IMR-90 (cell line): ENCODE data around the gene AOX1. TPM values are rescaled to one million over a fixed set of nuclear protein-coding genes. Genes with fewer than 3 reads are reported as not detected.

Source experiments
- ATAC-seq: fragments of 200-7000 bp; cut with Tn5 transposase; 2 replicates; pipeline ENCODE4 v1.9.1; 2020; ENCODE audit warnings: low read depth, mild to moderate bottlenecking, moderate library complexity
- BruUV-seq: library from RNA; stranded (reverse); fragments of 400-500 nt; replicated peaks from 2 replicates; lab custom pipeline; 2021; lab: Mats Ljungman, UMichigan
- CTCF ChIA-PET: fragments of 300-600 bp; formaldehyde crosslinking; extraction: SDS; loops from one replicate; lab custom pipeline; 2021; ENCODE audit warnings: antibody characterized with exemption; lab: Yijun Ruan, JAX
- POLR2A ChIA-PET: fragments of 300-600 bp; sonication (Branson Sonifier 250); formaldehyde crosslinking; loops from one replicate; lab custom pipeline; 2022; ENCODE audit warnings: antibody characterized with exemption; ENCODE audit not compliant: unreplicated experiment; lab: Charles Lee
- DNase-seq: peaks from one replicate; pipeline ENCODE4 v3.0.0; 2013
- H2AFZ ChIP-seq: replicated peaks from 2 replicates; pipeline ENCODE3; 2013; ENCODE audit warnings: low read length, mild to moderate bottlenecking; ENCODE audit not compliant: poor library complexity
- H2AK5ac ChIP-seq: 2 replicates; pipeline ENCODE4 v1.6.1; 2013; ENCODE audit warnings: low read depth, low read length, inconsistent platforms
- H2AK9ac ChIP-seq: replicated peaks from 2 replicates; pipeline ENCODE3; 2013; ENCODE audit warnings: mild to moderate bottlenecking, low read depth, low read length, moderate library complexity; ENCODE audit not compliant: poor library complexity
- H2BK120ac ChIP-seq: 2 replicates; pipeline ENCODE4 v1.6.1; 2013; ENCODE audit warnings: low read depth, low read length, inconsistent platforms
- H2BK15ac ChIP-seq: 3 replicates; pipeline ENCODE4 v1.6.1; 2013; ENCODE audit warnings: low read depth, low read length, inconsistent platforms
- H2BK20ac ChIP-seq: 2 replicates; pipeline ENCODE4 v1.6.1; 2013; ENCODE audit warnings: low read depth, mild to moderate bottlenecking, inconsistent platforms, low read length, moderate library complexity
- H2BK5ac ChIP-seq: 2 replicates; pipeline ENCODE4 v1.6.1; 2013; ENCODE audit warnings: mild to moderate bottlenecking, low read depth, low read length, inconsistent platforms; ENCODE audit not compliant: poor library complexity, severe bottlenecking
- H3K14ac ChIP-seq: replicated peaks from 2 replicates; pipeline ENCODE4 v1.6.1; 2013; ENCODE audit warnings: low read depth, low read length, inconsistent platforms
- H3K18ac ChIP-seq: 2 replicates; pipeline ENCODE4 v1.6.1; 2013; ENCODE audit warnings: low read depth, low read length, control low read depth
- H3K23ac ChIP-seq: 2 replicates; pipeline ENCODE4 v1.6.1; 2013; ENCODE audit warnings: low read depth, low read length, inconsistent platforms
- H3K27ac ChIP-seq: 2 replicates; pipeline ENCODE4 v1.5.1; 2013; ENCODE audit warnings: mild to moderate bottlenecking, control low read depth, low read length; ENCODE audit not compliant: insufficient read depth
- H3K27me3 ChIP-seq: 2 replicates; pipeline ENCODE4 v1.6.1; 2013; ENCODE audit warnings: low read length; ENCODE audit not compliant: control insufficient read depth, insufficient read depth
- H3K36me3 ChIP-seq: 2 replicates; pipeline ENCODE4 v1.6.1; 2013; ENCODE audit warnings: low read length, mixed read lengths; ENCODE audit not compliant: control insufficient read depth, insufficient read depth
- H3K4ac ChIP-seq: 2 replicates; pipeline ENCODE4 v1.6.1; 2013; ENCODE audit warnings: low read depth, low read length, inconsistent platforms
- H3K4me1 ChIP-seq: 2 replicates; pipeline ENCODE4 v1.6.1; 2013; ENCODE audit warnings: low read length, mixed read lengths; ENCODE audit not compliant: control insufficient read depth, insufficient read depth
- H3K4me2 ChIP-seq: 2 replicates; pipeline ENCODE4 v1.6.1; 2013; ENCODE audit warnings: low read depth, mild to moderate bottlenecking, control low read depth, low read length, moderate library complexity
- H3K4me3 ChIP-seq: 2 replicates; pipeline ENCODE4 v1.5.1; 2013; ENCODE audit warnings: low read depth, mild to moderate bottlenecking, control low read depth, low read length, moderate library complexity; ENCODE audit not compliant: insufficient read depth
- H3K56ac ChIP-seq: 2 replicates; pipeline ENCODE4 v1.6.1; 2013; ENCODE audit warnings: low read length, inconsistent platforms; ENCODE audit not compliant: insufficient read depth; ENCODE audit errors: extremely low read depth
- H3K79me1 ChIP-seq, 2 experiments: 2 replicates each; pipeline ENCODE4 v1.6.1; 2013; ENCODE audit warnings: low read length in 2 of 2, inconsistent platforms in 1 of 2, low read depth in 1 of 2
- H3K9ac ChIP-seq: 2 replicates; pipeline ENCODE4 v1.6.1; 2013; ENCODE audit warnings: low read depth, low read length, control low read depth
- H3K9me1 ChIP-seq: 2 replicates; pipeline ENCODE4 v1.6.1; 2013; ENCODE audit warnings: low read length, inconsistent platforms; ENCODE audit not compliant: insufficient read depth
- H3K9me3 ChIP-seq: 2 replicates; pipeline ENCODE4 v1.6.1; 2013; ENCODE audit warnings: low read length; ENCODE audit not compliant: control insufficient read depth, insufficient read depth
- H4K20me1 ChIP-seq: 2 replicates; pipeline ENCODE4 v1.6.1; 2013; ENCODE audit warnings: low read length, inconsistent platforms; ENCODE audit not compliant: insufficient read depth
- H4K5ac ChIP-seq: 2 replicates; pipeline ENCODE4 v1.6.1; 2013; ENCODE audit warnings: mild to moderate bottlenecking, low read depth, low read length, control low read depth
- H4K8ac ChIP-seq, 2 experiments: 2 replicates each; pipeline ENCODE4 v1.6.1; 2013; ENCODE audit warnings: low read depth in 2 of 2, low read length in 2 of 2, control low read depth in 1 of 2, inconsistent platforms in 1 of 2
- H4K91ac ChIP-seq: 2 replicates; pipeline ENCODE4 v1.6.1; 2013; ENCODE audit warnings: low read depth, low read length, inconsistent platforms; ENCODE audit not compliant: insufficient read depth
- CEBPB ChIP-seq: IDR thresholded peaks from 2 replicates; pipeline ENCODE4 v1.6.1; 2012; ENCODE audit warnings: low read depth, low read length, improper control_type of control experiment
- CHD1 ChIP-seq: IDR thresholded peaks from 2 replicates; pipeline ENCODE4 v1.6.1; 2012; ENCODE audit warnings: low read depth, low read length, improper control_type of control experiment
- FOS ChIP-seq: fragments of 150-350 bp; IDR thresholded peaks from 2 replicates; pipeline ENCODE4 v1.6.1; 2016; ENCODE audit warnings: low read depth, low read length
- MAFK ChIP-seq: IDR thresholded peaks from 2 replicates; pipeline ENCODE4 v1.6.1; 2012; ENCODE audit warnings: low read depth, low read length, improper control_type of control experiment
- MAZ ChIP-seq: IDR thresholded peaks from 2 replicates; pipeline ENCODE4 v1.6.1; 2012; ENCODE audit warnings: low read depth, mild to moderate bottlenecking, low read length, improper control_type of control experiment, moderate library complexity, borderline replicate concordance
- MXI1 ChIP-seq: IDR thresholded peaks from 2 replicates; pipeline ENCODE4 v1.6.1; 2012; ENCODE audit warnings: low read depth, mild to moderate bottlenecking, low read length, moderate library complexity, borderline replicate concordance
- NFE2L2 ChIP-seq: fragments of 150-350 bp; IDR thresholded peaks from 2 replicates; pipeline ENCODE4 v1.6.1; 2016; ENCODE audit warnings: low read depth, mild to moderate bottlenecking, low read length
- POLR2A ChIP-seq: IDR thresholded peaks from 2 replicates; pipeline ENCODE4 v1.6.1; 2012; ENCODE audit warnings: mild to moderate bottlenecking, low read depth, low read length
- RAD21 ChIP-seq: IDR thresholded peaks from 2 replicates; pipeline ENCODE4 v1.6.1; 2012; ENCODE audit warnings: low read length, improper control_type of control experiment
- RCOR1 ChIP-seq: IDR thresholded peaks from 2 replicates; pipeline ENCODE4 v1.6.1; 2012; ENCODE audit warnings: mild to moderate bottlenecking, low read length, improper control_type of control experiment; ENCODE audit not compliant: insufficient replicate concordance
- SMC3 ChIP-seq: fragments of 150-350 bp; IDR thresholded peaks from 2 replicates; pipeline ENCODE4 v1.6.1; 2016; ENCODE audit warnings: low read depth, mild to moderate bottlenecking, antibody characterized with exemption, low read length, moderate library complexity
- WGBS, 2 experiments: methylation state at CpG; one replicate each; pipeline versions ENCODE4 v1.1.5 to v1.1.7; 2013; ENCODE audit warnings: missing lambda C conversion rate in 2 of 2; ENCODE audit not compliant: insufficient read length in 1 of 2; ENCODE audit errors: extremely low coverage in 2 of 2; 5-methylcytosine and 5-hydroxymethylcytosine counted together
- dilution Hi-C: fragments of 300-500 bp; cut with HindIII; formaldehyde crosslinking; loops from one replicate; pipeline ENCODE4 v1.14.3; 2018; ENCODE audit warnings: low sequenced_read_pairs; ENCODE audit not compliant: unreplicated experiment
- in situ Hi-C: fragments of 300-500 bp; cut with MboI; formaldehyde crosslinking; loops from 3 replicates; pipeline ENCODE4 v1.14.3; 2019; ENCODE audit warnings: low sequenced_read_pairs, inconsistent platforms, mixed read lengths
- intact Hi-C: fragments of 100-400 bp; cut with micrococcal nuclease; formaldehyde crosslinking; loops from 2 replicates; pipeline ENCODE4 v1.10.0; 2022
- polyA plus RNA-seq, 3 experiments: library from polyadenylated mRNA; depleted of rRNA; stranded (reverse); fragments of >200 nt; gene quantifications; 2 replicates each; pipeline ENCODE4 v1.2.3, GENCODE V29; 2012; ENCODE audit warnings: low replicate concordance in 1 of 3
- total RNA-seq: library from RNA; depleted of rRNA; stranded (reverse); fragments of >200 nt; gene quantifications from 2 replicates; pipeline ENCODE4 v1.2.3, GENCODE V29; 2012
- TF ChIP-seq, protein P1 (sequence below): fragments of 150-350 bp; IDR thresholded peaks from 2 replicates; pipeline ENCODE4 v1.6.1; 2017; ENCODE audit warnings: mild to moderate bottlenecking, antibody characterized with exemption, low read length, low read depth
- TF ChIP-seq, protein P2 (sequence below): fragments of 150-350 bp; IDR thresholded peaks from 2 replicates; pipeline ENCODE4 v1.6.1; 2016; ENCODE audit warnings: low read depth, mild to moderate bottlenecking, low read length, moderate library complexity, borderline replicate concordance

AOX1 gene
- total and polyA plus RNA-seq, 2 of the 4 experiments (the other 2 are of a cell fraction): 21.7 to 59.9 TPM

DNA sequence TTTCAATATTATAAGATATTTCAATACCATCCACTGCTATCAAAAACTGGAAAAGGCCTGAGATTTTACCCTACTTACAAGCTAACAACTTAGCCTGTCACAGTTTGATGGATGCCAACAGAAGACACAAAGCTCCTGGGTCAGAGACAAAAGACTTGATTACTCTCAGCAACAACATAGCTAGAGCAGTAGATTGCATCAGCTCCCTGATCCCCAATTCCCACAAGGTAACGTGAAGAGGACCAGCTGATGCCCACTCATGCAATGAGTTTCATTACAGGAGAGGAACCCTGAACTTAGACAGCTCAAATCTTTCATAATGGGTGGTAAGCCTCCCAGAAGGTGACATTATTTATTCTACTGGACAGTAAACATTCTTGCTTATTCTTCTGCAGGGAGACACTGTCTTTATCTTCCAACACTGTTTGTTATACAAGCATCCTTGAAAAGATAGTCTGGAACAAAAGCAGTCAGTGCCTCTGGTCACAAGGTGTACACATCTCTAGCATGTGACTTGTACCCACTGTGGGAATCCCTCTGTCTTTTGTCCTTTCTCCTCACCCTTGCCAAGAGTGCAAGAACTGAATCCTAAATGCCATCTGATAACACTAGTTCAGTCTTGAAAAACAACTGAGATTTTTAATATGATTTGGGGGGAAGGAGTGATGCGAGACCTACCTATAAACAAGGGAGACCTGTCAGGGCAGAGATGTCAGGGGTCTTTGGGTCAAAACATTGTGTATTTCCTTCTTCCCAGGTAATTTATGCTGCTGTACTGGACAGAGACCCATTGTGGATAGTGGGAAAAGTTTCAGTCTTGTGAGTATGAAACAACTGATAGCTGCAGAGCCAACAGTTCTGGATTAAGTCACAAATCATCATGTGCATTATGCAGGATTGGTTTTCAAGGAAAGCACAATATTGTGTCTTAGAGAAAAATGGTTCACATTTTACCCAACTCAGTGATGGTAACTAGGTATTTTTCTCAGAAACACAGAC, 102.4 kb downstream of the AOX1 start:
- no peak overlapping the region for H3K18ac ChIP-seq
- H3K27ac ChIP-seq: no peak overlapping the region
- H3K14ac ChIP-seq: no peak overlapping the region
- H2BK20ac ChIP-seq: no peak overlapping the region
- ATAC-seq (no peak; the same call in 1 of the 2 replicates), DNase-seq (no peak)
- no peak overlapping the region for H3K9ac ChIP-seq
- no peaks in the 10 kb centered on the region for H3K79me1 ChIP-seq
- no peak overlapping the region for H4K8ac ChIP-seq
- no peak overlapping the region for H3K23ac ChIP-seq
- no peak overlapping the region for H2BK120ac ChIP-seq
- TF ChIP-seq RAD21: no peak
- no peak for TF ChIP-seq CEBPB
- no peak for TF ChIP-seq MAFK
- TF ChIP-seq MXI1: no peak
- TF ChIP-seq NFE2L2: no peak
- TF ChIP-seq, protein P1, sequence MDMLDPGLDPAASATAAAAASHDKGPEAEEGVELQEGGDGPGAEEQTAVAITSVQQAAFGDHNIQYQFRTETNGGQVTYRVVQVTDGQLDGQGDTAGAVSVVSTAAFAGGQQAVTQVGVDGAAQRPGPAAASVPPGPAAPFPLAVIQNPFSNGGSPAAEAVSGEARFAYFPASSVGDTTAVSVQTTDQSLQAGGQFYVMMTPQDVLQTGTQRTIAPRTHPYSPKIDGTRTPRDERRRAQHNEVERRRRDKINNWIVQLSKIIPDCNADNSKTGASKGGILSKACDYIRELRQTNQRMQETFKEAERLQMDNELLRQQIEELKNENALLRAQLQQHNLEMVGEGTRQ: no peak
- TF ChIP-seq RCOR1: no peak
- TF ChIP-seq POLR2A: no peak
- TF ChIP-seq, protein P2, sequence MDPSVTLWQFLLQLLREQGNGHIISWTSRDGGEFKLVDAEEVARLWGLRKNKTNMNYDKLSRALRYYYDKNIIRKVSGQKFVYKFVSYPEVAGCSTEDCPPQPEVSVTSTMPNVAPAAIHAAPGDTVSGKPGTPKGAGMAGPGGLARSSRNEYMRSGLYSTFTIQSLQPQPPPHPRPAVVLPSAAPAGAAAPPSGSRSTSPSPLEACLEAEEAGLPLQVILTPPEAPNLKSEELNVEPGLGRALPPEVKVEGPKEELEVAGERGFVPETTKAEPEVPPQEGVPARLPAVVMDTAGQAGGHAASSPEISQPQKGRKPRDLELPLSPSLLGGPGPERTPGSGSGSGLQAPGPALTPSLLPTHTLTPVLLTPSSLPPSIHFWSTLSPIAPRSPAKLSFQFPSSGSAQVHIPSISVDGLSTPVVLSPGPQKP: no peak
- TF ChIP-seq MAZ: no peak
- no peak for TF ChIP-seq CHD1
- TF ChIP-seq SMC3: no peak
- TF ChIP-seq FOS: no peak
- H3K4me1 ChIP-seq: peaks cover 5% of the 10 kb centered on the region
- no peak overlapping the region for H4K5ac ChIP-seq
- H2BK15ac ChIP-seq: no peak overlapping the region
- WGBS, 2 experiments: no CpG with 5 or more reads among the region's 2 CpGs
- no peak overlapping the region for H2AK9ac ChIP-seq
- H3K9me1 ChIP-seq: no peaks in the 10 kb centered on the region; the same call in 1 of the 2 replicates
- no peak overlapping the region for H3K4ac ChIP-seq
- no peak overlapping the region for H2AK5ac ChIP-seq
- H3K9me3 ChIP-seq: no peaks in the 10 kb centered on the region
- in situ Hi-C loops: no loop called here
- H3K56ac ChIP-seq: no peak overlapping the region
- H4K20me1 ChIP-seq: no peaks in the 10 kb centered on the region
- H3K36me3 ChIP-seq: no peaks in the 10 kb centered on the region
- no peaks in the 10 kb centered on the region for H3K27me3 ChIP-seq
- no peak overlapping the region for H3K4me3 ChIP-seq
- no TSS peak for BruUV-seq
- H4K91ac ChIP-seq: no peak overlapping the region
- intact Hi-C loops: no loop called here
- H2BK5ac ChIP-seq: no peak overlapping the region
- no peak overlapping the region for H3K4me2 ChIP-seq
- no peak overlapping the region for H2AFZ ChIP-seq
- ChIA-PET CTCF (no interaction called here), POLR2A (no interaction called here)
- dilution Hi-C loops: no loop called here
